Astrocyte of the hippocampus (primary cell): ENCODE data around the gene DLL3.
"Not testable (repeated sequence)": the region's sequence is repeated elsewhere in the genome, so short reads cannot be mapped to it uniquely, and the experiment has no call there.

ENCODE experiments used
- DNase-seq: peaks from one replicate; pipeline ENCODE4 v3.0.0; 2011; ENCODE audit warnings: low read depth, low spot score

Gene DLL3

DNA sequence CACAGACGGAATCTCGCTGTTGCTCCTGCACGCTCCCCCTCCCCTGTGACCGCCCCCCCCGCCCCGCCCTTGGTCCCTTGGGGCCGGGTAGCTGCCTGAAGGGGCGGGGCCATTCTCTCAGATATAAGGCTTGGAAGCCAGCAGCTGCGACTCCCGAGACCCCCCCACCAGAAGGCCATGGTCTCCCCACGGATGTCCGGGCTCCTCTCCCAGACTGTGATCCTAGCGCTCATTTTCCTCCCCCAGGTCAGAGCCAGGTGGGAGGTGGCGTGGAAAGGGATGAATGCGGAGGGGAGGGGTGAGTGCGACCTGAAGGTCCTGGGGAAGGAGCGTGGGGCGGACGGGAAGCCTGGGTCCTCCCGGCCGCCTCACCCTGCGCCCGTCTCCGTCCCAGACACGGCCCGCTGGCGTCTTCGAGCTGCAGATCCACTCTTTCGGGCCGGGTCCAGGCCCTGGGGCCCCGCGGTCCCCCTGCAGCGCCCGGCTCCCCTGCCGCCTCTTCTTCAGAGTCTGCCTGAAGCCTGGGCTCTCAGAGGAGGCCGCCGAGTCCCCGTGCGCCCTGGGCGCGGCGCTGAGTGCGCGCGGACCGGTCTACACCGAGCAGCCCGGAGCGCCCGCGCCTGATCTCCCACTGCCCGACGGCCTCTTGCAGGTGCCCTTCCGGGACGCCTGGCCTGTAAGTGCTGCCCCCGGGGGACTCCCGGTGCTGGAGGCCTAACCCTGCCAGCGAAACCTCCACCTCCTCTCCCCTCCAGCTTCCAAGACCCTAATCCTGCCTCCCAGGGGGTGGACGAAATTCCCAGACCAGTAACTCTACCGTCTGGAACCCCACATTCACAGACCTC, at the start of gene DLL3:
TSS of gene DLL3 (plus strand) at position 150 of the 845 bp plus-strand sequence. CDS start at position 178, 28 bp downstream.
- peak; percentile 48 for DNase-seq

DNA sequence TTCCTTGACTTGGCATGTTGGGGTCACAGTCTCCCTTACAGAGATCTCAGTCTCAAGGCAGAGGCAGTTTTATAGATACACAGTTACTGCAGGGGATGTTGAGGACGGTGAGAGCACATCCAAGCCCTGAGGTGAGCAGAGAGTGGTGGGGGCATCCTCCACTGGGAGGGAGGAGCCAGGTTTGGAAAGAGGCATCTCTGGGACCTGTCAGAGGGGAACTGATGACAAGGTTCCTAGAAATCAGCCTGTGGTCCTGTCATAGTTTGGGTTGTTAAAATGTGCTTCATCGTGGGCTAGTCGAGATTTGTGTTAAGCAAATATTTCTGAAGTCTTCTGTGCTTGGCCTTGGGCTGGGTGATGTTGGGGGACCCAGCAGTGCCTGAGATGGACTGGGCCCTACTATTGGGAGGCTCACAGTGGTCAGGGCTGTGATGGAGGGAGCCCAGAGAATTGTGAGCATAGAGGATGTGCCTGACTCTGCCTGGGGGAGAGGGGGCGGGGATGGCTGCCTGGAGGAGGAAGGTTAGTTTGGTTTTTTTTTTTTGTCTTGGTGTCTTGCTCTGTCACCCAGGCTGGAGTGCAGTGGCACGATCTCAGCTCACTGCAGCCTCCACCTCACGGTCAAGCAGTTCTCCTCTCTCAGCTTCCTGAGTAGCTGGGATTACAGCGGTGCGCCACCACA, 49.5 kb upstream of the DLL3 start:
- DNase-seq = no peak

DNA sequence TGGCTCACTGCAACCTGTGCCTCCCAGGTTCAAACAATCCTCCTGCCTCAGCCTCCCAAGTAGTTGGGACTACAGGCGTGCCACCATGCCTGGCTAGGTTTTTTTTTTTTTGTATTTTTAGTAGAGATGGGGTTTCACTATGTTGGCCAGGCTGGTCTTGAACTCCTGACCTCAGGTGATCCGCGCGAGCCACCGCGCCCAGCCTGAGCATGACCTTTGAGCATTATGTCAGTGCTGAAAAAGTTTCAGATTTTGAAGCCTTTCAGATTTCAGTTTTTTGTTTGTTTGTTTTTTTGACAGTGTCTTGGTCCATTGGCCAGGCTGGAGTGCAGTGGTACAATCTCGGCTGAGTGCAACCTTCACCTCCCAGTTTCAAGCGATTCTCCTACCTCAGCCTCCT, 47.5 kb upstream of the DLL3 start:
- not testable (repeated sequence) for DNase-seq

DNA sequence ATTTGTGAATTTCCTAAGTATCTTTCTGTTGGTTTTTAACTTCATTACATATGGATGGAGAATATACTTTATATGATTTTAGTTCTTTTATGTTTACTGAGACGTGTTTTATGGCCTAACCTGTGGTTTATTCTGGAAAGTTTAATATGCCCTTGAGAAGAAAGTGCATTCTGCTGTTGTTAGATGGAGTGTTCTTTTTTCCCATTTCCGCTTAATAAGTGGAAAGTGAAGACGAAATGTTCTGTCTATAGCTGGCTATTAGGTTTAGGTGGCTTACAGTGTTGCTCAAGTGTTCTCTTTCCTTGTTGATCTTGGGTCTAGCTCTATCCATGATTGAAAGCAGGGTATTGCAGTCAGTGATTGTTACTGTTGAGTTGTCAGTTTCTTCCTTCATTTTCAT, 35.3 kb upstream of the DLL3 start:
- no peak for DNase-seq

GRCh38 chr19:39465956-39466747, 32.6 kb upstream of the DLL3 start:
- no peak for DNase-seq

GRCh38 chr19:39467941-39468340, 30.8 kb upstream of the DLL3 start:
- no peak for DNase-seq

GRCh38 chr19:39469036-39469435, 29.7 kb upstream of the DLL3 start:
- no peak for DNase-seq

- no peak for DNase-seq
Observed at GRCh38 chr19:39469567-39469966, 29.2 kb upstream of the DLL3 start.

DNA sequence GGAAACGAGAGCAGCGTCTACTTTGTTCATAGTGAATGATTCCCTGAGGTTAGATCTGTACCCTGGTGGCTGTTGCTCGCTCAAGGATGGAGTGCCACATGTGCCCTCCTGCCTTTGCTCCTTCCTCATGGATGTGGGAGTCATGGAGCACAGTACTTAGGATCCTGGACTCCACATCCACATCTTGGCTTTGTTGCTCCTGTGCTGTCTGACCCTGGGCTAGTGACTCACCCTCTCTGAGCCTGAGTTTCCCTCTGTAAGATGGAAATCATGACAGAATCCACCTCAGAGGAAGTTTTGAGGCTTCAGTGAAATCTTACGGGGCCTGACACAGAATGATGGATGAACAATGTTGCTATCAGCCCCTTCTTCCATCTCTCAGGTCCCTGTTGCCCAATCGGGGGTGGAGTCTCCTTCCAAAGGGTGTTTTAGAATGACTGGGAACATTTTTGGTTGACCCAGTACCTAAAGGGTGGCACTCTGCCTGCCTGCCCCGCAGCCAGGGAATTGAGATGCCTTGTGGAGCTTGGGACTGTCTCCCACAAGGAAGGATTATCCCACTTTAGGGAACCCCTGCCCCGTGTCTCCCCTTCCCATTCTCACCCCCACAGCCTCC, 27.9 kb upstream of the DLL3 start:
- DNase-seq = no peak

DNA sequence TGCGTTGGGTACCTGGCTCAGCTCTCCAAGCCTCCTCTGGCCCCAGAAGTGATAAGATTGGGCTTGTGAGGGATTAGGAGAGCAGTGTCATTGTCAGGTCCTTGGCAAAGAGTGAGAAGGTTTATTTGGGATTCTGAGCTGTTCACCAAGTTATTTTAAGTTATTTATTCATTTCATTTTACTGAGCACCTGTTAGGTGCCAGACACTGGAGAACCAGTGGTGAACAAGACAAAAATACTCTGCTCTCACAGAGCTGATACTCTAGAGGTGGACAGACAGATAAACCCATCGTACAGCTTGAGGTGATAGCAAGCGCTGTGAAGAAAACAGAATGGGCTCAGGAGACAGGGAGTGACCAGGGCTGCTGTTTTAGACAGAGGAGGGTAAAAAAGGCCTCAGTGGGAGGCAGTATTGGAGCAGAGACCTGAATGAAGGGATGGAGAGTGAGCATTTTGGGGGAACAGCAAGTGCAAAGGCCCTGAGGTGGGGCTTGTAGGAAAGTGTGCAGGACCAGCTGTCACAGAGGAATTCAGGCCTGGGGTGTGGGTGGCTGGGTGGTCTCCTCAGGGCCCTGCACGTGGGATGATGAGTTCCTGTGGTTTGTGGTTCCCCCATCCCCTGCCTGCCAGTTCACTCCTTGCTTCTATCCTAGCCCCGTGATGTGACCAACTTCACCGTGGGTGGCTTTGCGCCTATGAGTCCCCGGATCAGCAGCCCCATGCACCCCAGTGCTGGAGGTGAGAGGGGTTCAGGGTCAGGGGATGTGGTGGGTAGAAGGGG, 26.8 kb upstream of the DLL3 start:
- DNase-seq = no peak

DNA sequence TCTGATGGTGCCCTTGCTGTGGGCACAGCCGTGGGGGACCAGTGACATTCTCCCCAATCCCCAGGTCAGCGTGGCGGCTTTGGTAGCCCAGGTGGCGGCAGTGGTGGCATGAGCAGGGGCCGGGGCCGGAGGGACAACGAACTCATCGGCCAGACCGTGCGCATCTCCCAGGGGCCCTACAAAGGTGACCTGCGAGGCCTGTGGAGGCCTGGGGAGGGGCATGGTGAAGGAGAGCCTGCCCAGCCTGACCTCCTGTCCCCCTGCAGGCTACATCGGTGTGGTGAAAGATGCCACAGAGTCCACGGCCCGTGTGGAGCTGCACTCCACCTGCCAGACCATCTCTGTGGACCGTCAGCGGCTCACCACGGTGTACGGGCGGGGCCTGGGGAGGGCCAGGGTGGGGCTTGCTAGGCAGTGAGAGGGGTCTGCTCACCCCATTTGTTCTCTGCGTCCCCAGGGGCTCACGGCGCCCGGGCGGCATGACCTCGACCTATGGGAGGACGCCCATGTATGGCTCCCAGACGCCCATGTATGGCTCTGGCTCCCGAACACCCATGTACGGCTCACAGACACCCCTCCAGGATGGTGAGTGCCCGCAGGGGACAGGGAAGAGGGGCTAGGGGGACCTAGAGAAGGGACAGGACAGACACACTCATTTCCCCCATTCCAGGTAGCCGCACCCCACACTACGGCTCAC, 25.9 kb upstream of the DLL3 start:
- no peak for DNase-seq

DNA sequence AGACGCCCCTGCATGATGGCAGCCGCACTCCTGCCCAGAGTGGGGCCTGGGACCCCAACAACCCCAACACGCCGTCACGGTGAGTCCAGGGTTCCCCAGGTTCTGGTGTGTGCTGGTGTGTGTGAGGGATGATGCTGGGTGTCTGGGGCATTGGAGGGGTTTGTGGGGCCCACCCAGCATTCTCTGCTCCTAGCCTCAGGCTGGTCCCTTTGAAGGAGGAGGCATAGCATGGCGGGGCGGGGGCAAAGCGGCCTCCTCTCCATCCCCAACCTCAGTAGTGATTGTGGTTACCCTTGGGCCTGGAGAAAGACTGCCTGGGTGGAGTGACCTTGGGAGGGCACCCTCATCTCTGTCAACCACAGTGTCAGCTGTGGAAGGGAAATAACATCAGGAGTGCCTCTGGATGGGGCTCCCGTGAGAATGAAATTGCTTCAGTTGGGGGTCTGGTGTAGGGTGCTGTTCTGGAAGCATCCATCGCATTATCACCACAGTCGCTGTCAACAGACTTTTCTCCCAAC, 25.2 kb upstream of the DLL3 start:
- DNase-seq = no peak

DNA sequence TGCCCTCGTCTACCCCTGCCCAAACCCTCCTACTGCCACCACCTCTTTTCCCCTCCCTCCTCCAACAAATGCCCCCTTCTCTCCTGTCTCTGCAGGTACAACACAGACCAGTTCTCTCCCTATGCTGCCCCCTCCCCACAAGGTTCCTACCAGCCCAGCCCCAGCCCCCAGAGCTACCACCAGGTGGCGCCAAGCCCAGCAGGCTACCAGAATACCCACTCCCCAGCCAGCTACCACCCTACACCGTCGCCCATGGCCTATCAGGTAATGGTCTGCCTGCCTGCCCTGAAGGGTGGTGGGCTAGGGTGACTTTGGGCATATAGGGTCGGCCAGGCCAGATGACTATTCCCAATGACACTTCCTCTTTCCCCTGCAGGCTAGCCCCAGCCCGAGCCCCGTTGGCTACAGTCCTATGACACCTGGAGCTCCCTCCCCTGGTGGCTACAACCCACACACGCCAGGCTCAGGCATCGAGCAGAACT, 24.6 kb upstream of the DLL3 start:
- DNase-seq = peak; percentile 71

DNA sequence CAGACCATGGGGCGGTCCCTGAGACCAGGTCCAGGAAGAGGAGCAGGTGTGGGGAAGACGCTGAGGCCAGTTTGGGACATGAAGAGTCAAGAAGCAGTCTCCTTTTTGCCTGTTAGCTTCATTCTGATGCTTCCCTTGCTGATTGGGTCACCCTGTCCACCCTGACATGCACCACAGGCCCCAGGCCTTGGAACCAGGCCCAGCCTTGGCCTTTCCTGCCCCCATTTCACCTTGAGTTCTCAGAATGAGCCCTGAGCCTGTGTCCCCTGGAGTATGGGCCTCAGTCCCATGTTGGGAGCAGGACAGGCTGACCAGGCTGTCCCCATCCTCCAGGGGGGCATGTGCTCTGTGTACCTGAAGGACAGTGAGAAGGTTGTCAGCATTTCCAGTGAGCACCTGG, 23.0 kb upstream of the DLL3 start:
- DNase-seq = no peak

DNA sequence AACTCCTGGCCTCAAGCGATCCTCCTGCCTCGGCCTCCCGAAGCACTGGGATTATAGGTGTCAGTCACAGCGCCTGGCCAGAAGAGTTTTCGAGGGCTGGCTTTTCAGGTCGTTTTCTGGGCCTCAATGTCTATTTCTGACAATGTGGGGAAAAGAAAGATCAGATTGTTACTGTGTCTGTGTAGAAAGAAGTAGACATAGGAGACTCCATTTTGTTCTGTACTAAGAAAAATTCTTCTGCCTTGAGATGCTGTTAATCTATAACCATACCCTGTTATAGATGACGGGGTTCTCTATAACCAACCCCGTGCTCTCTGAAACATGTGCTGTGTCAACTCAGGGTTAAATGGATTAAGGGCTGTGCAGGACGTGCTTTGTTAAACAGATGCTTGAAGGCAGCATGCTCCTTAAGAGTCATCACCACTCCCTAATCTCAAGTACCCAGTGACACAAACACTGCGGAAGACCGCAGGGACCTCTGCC, 19.4 kb upstream of the DLL3 start:
- DNase-seq = not testable (repeated sequence)

DNA sequence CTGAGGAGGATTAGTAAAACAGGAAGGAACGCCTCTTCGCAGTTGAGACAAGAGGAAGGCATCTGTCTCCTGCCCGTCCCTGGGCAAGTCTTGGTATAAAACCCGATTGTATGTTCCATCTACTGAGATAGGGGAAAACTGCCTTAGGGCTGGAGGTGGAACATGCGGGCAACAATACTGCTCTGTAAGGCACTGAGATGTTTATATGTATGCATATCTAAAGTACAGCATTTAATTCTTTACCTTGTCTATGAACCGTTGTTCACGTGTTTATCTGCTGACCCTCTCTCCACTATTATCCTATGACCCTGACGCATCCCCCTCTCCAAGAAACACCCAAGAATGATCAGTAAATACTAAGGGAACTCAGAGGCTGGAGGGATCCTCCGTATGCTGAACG, 18.8 kb upstream of the DLL3 start:
- no peak for DNase-seq

DNA sequence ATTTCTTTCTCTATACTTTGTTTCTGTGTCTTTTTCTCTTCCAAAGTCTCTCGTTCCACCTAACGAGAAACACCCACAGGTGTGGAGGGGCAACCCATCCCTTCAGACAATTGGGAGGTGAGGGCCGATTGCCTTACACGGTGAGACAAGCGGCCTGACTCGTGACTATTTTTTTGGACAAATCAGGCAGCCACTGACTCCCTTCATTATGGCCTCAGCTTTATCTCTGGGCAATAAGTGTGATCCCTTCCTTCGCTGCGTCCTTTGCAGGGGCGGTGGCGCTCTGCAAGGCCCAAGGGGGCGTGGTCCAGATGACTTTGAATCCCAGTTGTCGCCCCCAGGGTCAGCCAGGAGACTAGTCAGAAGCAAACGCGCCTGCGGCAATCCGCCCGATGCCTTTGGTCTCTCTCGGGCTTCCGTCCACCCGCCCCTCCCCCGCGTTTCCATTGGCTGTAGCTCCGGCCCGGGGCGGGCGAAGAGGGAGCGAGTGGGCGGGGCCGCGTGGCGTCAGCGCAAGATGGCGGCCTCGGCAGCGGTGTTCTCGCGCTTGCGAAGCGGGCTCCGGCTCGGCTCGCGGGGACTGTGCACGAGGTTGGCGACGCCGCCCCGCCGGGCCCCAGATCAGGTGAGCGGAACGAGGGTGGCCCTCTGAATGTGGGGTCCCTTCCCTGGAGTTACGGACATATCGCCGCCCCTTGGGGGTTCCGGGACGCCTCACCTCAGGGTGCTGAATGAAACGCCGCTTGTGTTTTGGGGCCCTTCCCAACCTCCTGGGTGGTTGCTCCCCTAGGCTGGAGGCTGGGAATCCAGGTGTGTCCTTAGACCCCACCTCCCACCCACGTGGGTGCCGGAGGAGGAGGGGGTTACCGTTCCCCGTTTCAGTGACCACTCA, 18.2 kb upstream of the DLL3 start, which contains the start of gene TIMM50:
TSS of gene TIMM50 (plus strand) at position 502 of the 892 bp plus-strand sequence. CDS start at position 518, 16 bp downstream.
- DNase-seq = peak; percentile 98

DNA sequence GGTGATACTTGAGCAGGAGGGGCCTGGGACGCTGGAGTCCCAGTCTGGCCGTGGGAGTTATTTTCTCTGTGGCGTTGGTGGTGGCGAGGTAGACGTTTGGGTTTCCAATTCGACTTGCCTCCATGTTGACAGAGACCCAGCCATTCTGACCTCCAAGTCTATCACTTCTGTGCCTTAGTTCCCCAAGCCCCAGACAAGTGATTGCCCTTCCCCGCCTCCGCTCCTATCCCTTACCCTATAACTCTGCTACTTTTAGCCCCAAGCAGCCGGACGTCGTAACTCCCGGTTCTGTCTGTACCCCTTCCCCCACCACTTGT, 17.6 kb upstream of the DLL3 start:
- DNase-seq = no peak

DNA sequence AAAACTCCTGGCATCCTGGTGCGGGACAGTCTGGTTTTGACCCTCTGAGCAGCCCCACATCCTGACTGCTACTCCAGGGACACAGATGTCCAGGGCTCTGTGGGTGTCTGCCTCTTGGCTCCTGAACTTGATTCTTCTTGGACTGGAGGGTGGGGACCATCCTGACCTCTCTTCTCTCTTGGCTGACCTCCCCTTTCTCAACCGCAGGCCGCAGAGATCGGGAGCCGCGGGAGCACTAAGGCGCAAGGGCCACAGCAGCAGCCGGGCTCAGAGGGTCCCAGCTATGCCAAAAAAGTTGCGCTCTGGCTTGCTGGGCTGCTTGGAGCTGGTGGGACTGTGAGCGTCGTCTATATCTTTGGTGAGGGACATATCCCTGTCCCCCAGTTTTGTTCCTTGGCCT, 17.1 kb upstream of the DLL3 start:
- no peak for DNase-seq
